Loucy (cell line): Measurements from ENCODE around the gene PPIL6.
A peak's percentile ranks its signal among the peaks of the same experiment; 100 is the strongest.

Source experiments
- H2AFZ ChIP-seq: fragments of 200-600 bp; sonication (generic); 2 replicates; pipeline ENCODE4 v1.6.0; 2016; ENCODE audit warnings: antibody characterized with exemption, mild to moderate bottlenecking, low read length, moderate library complexity
- H3F3A ChIP-seq: fragments of 200-600 bp; 2 replicates; pipeline ENCODE4 v1.6.0; 2016; ENCODE audit warnings: antibody characterized with exemption, low read depth, mild to moderate bottlenecking
- H3K27me3 ChIP-seq: fragments of 200-600 bp; sonication (generic); 2 replicates; pipeline ENCODE4 v1.6.1; 2014; ENCODE audit warnings: low read length, mild to moderate bottlenecking; ENCODE audit not compliant: insufficient read depth, poor library complexity, severe bottlenecking
- H3K36me3 ChIP-seq: fragments of 200-600 bp; sonication (generic); 2 replicates; pipeline ENCODE4 v1.6.1; 2016; ENCODE audit warnings: low read length; ENCODE audit not compliant: insufficient read depth
- H3K4me1 ChIP-seq: fragments of 200-600 bp; sonication (generic); 2 replicates; pipeline ENCODE4 v1.5.1; 2014; ENCODE audit warnings: low read length, mild to moderate bottlenecking; ENCODE audit not compliant: insufficient read depth, poor library complexity, severe bottlenecking
- H3K4me2 ChIP-seq: fragments of 200-600 bp; sonication (generic); 2 replicates; pipeline ENCODE4 v1.6.0; 2014; ENCODE audit warnings: antibody characterized with exemption, low read length, low read depth, mild to moderate bottlenecking; ENCODE audit not compliant: poor library complexity, severe bottlenecking
- H3K4me3 ChIP-seq: fragments of 200-600 bp; sonication (generic); 2 replicates; pipeline ENCODE4 v1.5.1; 2014; ENCODE audit warnings: low read length, mild to moderate bottlenecking, mixed read lengths; ENCODE audit not compliant: poor library complexity, severe bottlenecking
- H3K79me2 ChIP-seq: fragments of 200-600 bp; sonication (generic); 2 replicates; pipeline ENCODE4 v1.6.1; 2014; ENCODE audit warnings: low read length; ENCODE audit not compliant: insufficient read depth
- H3K9ac ChIP-seq: fragments of 200-600 bp; sonication (generic); 2 replicates; pipeline ENCODE4 v1.6.0; 2014; ENCODE audit warnings: mild to moderate bottlenecking, low read depth, low read length, moderate library complexity; ENCODE audit not compliant: poor library complexity, severe bottlenecking
- H3K9me2 ChIP-seq: fragments of 200-600 bp; sonication (generic); replicated peaks from 2 replicates; pipeline ENCODE4 v1.6.1; 2016; ENCODE audit warnings: low read depth, low read length, mixed read lengths
- H3K9me3 ChIP-seq: fragments of 200-600 bp; sonication (generic); 2 replicates; pipeline ENCODE4 v1.6.1; 2014; ENCODE audit warnings: mild to moderate bottlenecking, antibody characterized with exemption, low read length, low read depth; ENCODE audit not compliant: insufficient read depth
- H4K20me1 ChIP-seq: fragments of 200-600 bp; sonication (generic); 2 replicates; pipeline ENCODE4 v1.6.0; 2014; ENCODE audit warnings: antibody characterized with exemption, low read length, mild to moderate bottlenecking; ENCODE audit not compliant: insufficient read depth, poor library complexity, severe bottlenecking
- CTCF ChIP-seq: fragments of 200-600 bp; sonication (generic); conservative IDR thresholded peaks from 2 replicates; pipeline ENCODE4 v1.5.1; 2014; ENCODE audit warnings: mild to moderate bottlenecking, antibody characterized with exemption, low read length
- EZH2phosphoT487 ChIP-seq: fragments of 200-600 bp; IDR thresholded peaks from 2 replicates; pipeline ENCODE4 v1.6.1; 2018; ENCODE audit warnings: antibody characterized with exemption, mild to moderate bottlenecking, moderate library complexity, borderline replicate concordance

PPIL6 gene

GRCh38 chr6:109377717-109378116, 62.7 kb downstream of the PPIL6 start:
- H3K4me3 ChIP-seq = peak overlapping the region; percentile 87
- H3K27me3 ChIP-seq = peaks cover 5% of the 10 kb centered on the region
- TF ChIP-seq EZH2phosphoT487 (no peak), CTCF (no peak)
- peak overlapping the region; percentile 71 for H3K4me2 ChIP-seq
- H3K36me3 ChIP-seq = peaks cover 63% of the 10 kb centered on the region
- H3K4me1 ChIP-seq = peaks cover 68% of the 10 kb centered on the region
- H4K20me1 ChIP-seq = peaks cover 90% of the 10 kb centered on the region
- H3K9me2 ChIP-seq = no peaks in the 10 kb centered on the region
- no peak overlapping the region for H2AFZ ChIP-seq
- H3K9ac ChIP-seq = no peak overlapping the region
- no peaks in the 10 kb centered on the region for H3K9me3 ChIP-seq
- 0 out of 2 replicates have a peak, but pooled peaks cover 2% of the 10 kb centered on the region for H3F3A ChIP-seq
- peaks cover 88% of the 10 kb centered on the region for H3K79me2 ChIP-seq

GRCh38 chr6:109374326-109374892, 66.0 kb downstream of the PPIL6 start:
- TF ChIP-seq EZH2phosphoT487 (no peak), CTCF (no peak)
- Histone ChIP-seq H3F3A (0 out of 2 replicates have a peak, but pooled peaks cover 2% of the 10 kb centered on the region), H3K4me2 (no peak overlapping the region)

GRCh38 chr6:109373762-109374161, 66.7 kb downstream of the PPIL6 start:
- H3K79me2 ChIP-seq = peaks cover 80% of the 10 kb centered on the region
- H3K9me3 ChIP-seq = no peaks in the 10 kb centered on the region
- H2AFZ ChIP-seq = no peak overlapping the region
- no peak overlapping the region for H3K9ac ChIP-seq
- peaks cover 87% of the 10 kb centered on the region for H4K20me1 ChIP-seq
- H3K4me3 ChIP-seq = no peak overlapping the region
- H3K27me3 ChIP-seq = no peaks in the 10 kb centered on the region
- H3F3A ChIP-seq = 0 out of 2 replicates have a peak, but pooled peaks cover 2% of the 10 kb centered on the region
- H3K9me2 ChIP-seq = no peaks in the 10 kb centered on the region
- H3K36me3 ChIP-seq = peaks cover 92% of the 10 kb centered on the region
- no peak for TF ChIP-seq CTCF
- no peak for TF ChIP-seq EZH2phosphoT487
- peak overlapping the region; percentile 37 for H3K4me2 ChIP-seq
- peaks cover 61% of the 10 kb centered on the region for H3K4me1 ChIP-seq

More at GRCh38 chr6:109374326-109374892, 66.0 kb downstream of the PPIL6 start:
- Histone ChIP-seq H3K9me3 (no peaks in the 10 kb centered on the region), H3K9me2 (no peaks in the 10 kb centered on the region), H3K4me3 (no peak overlapping the region), H2AFZ (no peak overlapping the region), H3K36me3 (peaks cover 92% of the 10 kb centered on the region), H3K4me1 (peaks cover 67% of the 10 kb centered on the region), H3K79me2 (peaks cover 87% of the 10 kb centered on the region), H3K9ac (no peak overlapping the region), H3K27me3 (no peaks in the 10 kb centered on the region), H4K20me1 (peaks cover 89% of the 10 kb centered on the region)
